Measurements from ENCODE around the gene ZNF253. TPM values are rescaled to one million over a fixed set of nuclear protein-coding genes. Genes with fewer than 3 reads are reported as not detected.

Gene ZNF253
- polyA plus RNA-seq, 2 of the 4 experiments (the other 2 are of a cell fraction): not detected

DNA sequence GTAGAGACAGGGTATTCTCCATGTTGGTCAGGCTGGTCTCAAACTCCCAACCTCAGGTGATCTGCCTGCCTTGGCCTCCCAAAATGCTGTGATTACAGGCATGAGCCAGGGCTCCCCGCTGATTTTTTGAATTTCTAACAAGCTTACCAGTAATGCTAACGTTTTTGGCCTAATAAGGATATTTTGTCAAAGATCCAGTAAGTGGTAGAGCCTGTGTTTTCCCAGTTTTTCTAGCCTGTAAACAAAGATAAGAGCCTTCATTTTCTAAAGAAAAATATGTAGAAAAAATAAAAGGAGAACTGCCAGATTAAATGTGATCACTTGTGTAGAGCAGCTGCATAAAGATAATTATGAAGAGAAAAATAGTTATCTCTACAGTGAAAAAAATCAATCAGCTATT lies 72.8 kb downstream of the ZNF253 start:
- Histone ChIP-seq H3K4me2 (no peak overlapping the region), H3K4me1 (no peaks in the 10 kb centered on the region), H3K4me3 (no peak overlapping the region), H3K9me3 (peaks cover 4% of the 10 kb centered on the region; the same call in 1 of the 3 replicates), H3K27ac (no peak overlapping the region)
- ChIA-PET CTCF (no interaction called here), POLR2A (no interaction called here)
- TF ChIP-seq, protein P1, sequence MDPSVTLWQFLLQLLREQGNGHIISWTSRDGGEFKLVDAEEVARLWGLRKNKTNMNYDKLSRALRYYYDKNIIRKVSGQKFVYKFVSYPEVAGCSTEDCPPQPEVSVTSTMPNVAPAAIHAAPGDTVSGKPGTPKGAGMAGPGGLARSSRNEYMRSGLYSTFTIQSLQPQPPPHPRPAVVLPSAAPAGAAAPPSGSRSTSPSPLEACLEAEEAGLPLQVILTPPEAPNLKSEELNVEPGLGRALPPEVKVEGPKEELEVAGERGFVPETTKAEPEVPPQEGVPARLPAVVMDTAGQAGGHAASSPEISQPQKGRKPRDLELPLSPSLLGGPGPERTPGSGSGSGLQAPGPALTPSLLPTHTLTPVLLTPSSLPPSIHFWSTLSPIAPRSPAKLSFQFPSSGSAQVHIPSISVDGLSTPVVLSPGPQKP (IDR thresholded peaks at IDR 0.05; ENCODE audit: low read depth, low read length): no peak
- no peak for TF ChIP-seq KDM1A (IDR thresholded peaks at IDR 0.05; ENCODE audit: low read depth)
- no peak for TF ChIP-seq MYC (IDR thresholded peaks at IDR 0.05; ENCODE audit: borderline replicate concordance, low read length)
- TF ChIP-seq HDAC2 (IDR thresholded peaks at IDR 0.05): no peak
- no peak for TF ChIP-seq CHD4 (IDR thresholded peaks at IDR 0.05; ENCODE audit: borderline replicate concordance)
- no peak for TF ChIP-seq POLR2AphosphoS2 (conservative IDR thresholded peaks at IDR 0.05; ENCODE audit: low read length)
- no peak for TF ChIP-seq HOXB5 (CRISPR knock-in tag; IDR thresholded peaks at IDR 0.05)
- no peak for TF ChIP-seq NR3C1 (IDR thresholded peaks at IDR 0.05)
- no peak for TF ChIP-seq SREBF2 (IDR thresholded peaks at IDR 0.05)
- TF ChIP-seq MAFK (IDR thresholded peaks at IDR 0.05; ENCODE audit: partially characterized antibody): no peak
- no peak for TF ChIP-seq SMC3 (IDR thresholded peaks at IDR 0.05)
- FAIRE-seq: no peak
- ATAC-seq: no peak
- DNase-seq (ENCODE audit: low read depth in 1 of 2, low spot score in 1 of 2): no peak
- WGBS (ENCODE audit: missing lambda C conversion rate): 9% methylated on average over 2 of the region's 2 CpGs

- CTCF ChIA-PET: no interaction called here
- POLR2A ChIA-PET: no interaction called here
- TF ChIP-seq HEYL (CRISPR knock-in tag; IDR thresholded peaks at IDR 0.05) (no peak), ZFP36 (IDR thresholded peaks at IDR 0.05; ENCODE audit: borderline replicate concordance, partially characterized antibody) (no peak), NFE2L2 (conservative IDR thresholded peaks at IDR 0.05; ENCODE audit: low read length) (no peak), FOSB (CRISPR knock-in tag; IDR thresholded peaks at IDR 0.05) (no peak), FOXS1 (CRISPR knock-in tag; IDR thresholded peaks at IDR 0.05) (no peak), CHD2 (IDR thresholded peaks at IDR 0.05; ENCODE audit: low read length, partially characterized antibody) (no peak), ESRRA (IDR thresholded peaks at IDR 0.05; ENCODE audit: borderline replicate concordance, low read length) (no peak), GATA3 (IDR thresholded peaks at IDR 0.05; ENCODE audit: borderline replicate concordance) (no peak), CBX2 (IDR thresholded peaks at IDR 0.05; ENCODE audit: borderline replicate concordance, low read depth) (no peak), JUNB (IDR thresholded peaks at IDR 0.05) (no peak), TFCP2L1 (CRISPR knock-in tag; IDR thresholded peaks at IDR 0.05) (no peak), RFX5 (IDR thresholded peaks at IDR 0.05) (no peak)
- TF ChIP-seq, protein P2, sequence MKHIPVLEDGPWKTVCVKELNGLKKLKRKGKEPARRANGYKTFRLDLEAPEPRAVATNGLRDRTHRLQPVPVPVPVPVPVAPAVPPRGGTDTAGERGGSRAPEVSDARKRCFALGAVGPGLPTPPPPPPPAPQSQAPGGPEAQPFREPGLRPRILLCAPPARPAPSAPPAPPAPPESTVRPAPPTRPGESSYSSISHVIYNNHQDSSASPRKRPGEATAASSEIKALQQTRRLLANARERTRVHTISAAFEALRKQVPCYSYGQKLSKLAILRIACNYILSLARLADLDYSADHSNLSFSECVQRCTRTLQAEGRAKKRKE (CRISPR knock-in tag; IDR thresholded peaks at IDR 0.05; ENCODE audit: low read depth): no peak
- TF ChIP-seq, protein P3, sequence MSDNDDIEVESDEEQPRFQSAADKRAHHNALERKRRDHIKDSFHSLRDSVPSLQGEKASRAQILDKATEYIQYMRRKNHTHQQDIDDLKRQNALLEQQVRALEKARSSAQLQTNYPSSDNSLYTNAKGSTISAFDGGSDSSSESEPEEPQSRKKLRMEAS (IDR thresholded peaks at IDR 0.05): no peak
- TF ChIP-seq, protein P4, sequence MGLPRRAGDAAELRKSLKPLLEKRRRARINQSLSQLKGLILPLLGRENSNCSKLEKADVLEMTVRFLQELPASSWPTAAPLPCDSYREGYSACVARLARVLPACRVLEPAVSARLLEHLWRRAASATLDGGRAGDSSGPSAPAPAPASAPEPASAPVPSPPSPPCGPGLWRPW (IDR thresholded peaks at IDR 0.05): no peak
- TF ChIP-seq, protein P5, sequence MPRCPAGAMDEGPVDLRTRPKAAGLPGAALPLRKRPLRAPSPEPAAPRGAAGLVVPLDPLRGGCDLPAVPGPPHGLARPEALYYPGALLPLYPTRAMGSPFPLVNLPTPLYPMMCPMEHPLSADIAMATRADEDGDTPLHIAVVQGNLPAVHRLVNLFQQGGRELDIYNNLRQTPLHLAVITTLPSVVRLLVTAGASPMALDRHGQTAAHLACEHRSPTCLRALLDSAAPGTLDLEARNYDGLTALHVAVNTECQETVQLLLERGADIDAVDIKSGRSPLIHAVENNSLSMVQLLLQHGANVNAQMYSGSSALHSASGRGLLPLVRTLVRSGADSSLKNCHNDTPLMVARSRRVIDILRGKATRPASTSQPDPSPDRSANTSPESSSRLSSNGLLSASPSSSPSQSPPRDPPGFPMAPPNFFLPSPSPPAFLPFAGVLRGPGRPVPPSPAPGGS (IDR thresholded peaks at IDR 0.05): no peak
Measured at GRCh38 chr19:19943848-19944582, 78.3 kb downstream of the ZNF253 start.

More at GRCh38 chr19:19943848-19944582, 78.3 kb downstream of the ZNF253 start:
- 25% methylated on average over 8 of the region's 8 CpGs for WGBS (ENCODE audit: missing lambda C conversion rate)
- Histone ChIP-seq H3K4me1 (no peaks in the 10 kb centered on the region), H3K4me3 (no peak overlapping the region), H3K4me2 (no peak overlapping the region), H3K9me3 (no peaks in the 10 kb centered on the region), H3K27ac (no peak overlapping the region)
- ATAC-seq (no peak), DNase-seq (ENCODE audit: low read depth in 1 of 2, low spot score in 1 of 2) (no peak), FAIRE-seq (no peak)

Other genes with a start within 250 kb of the ZNF253 start
- gene PBX4, start 247.2 kb upstream of the ZNF253 start, polyA plus RNA-seq (2011; rRNA removed): 0.41 and 0.70 TPM in 2 replicates
- 0.90 to 1.6 TPM (median 1.4 TPM) in 3 replicates for gene PBX4, start 247.2 kb upstream of the ZNF253 start, polyA plus RNA-seq (2017; fragmentation: RNase III; extraction: RNeasy Plus Mini Kit Qiagen cat#74134 plus additional on column Dnase treatment)
- 1.5 and 2.2 TPM in 2 replicates for gene LPAR2, start 237.7 kb upstream of the ZNF253 start, polyA plus RNA-seq (2011; rRNA removed)
- gene LPAR2, start 237.7 kb upstream of the ZNF253 start, polyA plus RNA-seq (2017; fragmentation: RNase III; extraction: RNeasy Plus Mini Kit Qiagen cat#74134 plus additional on column Dnase treatment): 3.8 to 5.2 TPM (median 4.4 TPM) in 3 replicates
- 1.4 and 1.5 TPM in 2 replicates for gene GMIP, start 222.2 kb upstream of the ZNF253 start, polyA plus RNA-seq (2011; rRNA removed)
- gene GMIP, start 222.2 kb upstream of the ZNF253 start, polyA plus RNA-seq (2017; fragmentation: RNase III; extraction: RNeasy Plus Mini Kit Qiagen cat#74134 plus additional on column Dnase treatment): 4.1 to 5.1 TPM (median 4.3 TPM) in 3 replicates
- gene ATP13A1, start 202.2 kb upstream of the ZNF253 start, polyA plus RNA-seq (2011; rRNA removed): 10.8 and 13.7 TPM in 2 replicates
- 24.6 to 30.1 TPM (median 29.9 TPM) in 3 replicates for gene ATP13A1, start 202.2 kb upstream of the ZNF253 start, polyA plus RNA-seq (2017; fragmentation: RNase III; extraction: RNeasy Plus Mini Kit Qiagen cat#74134 plus additional on column Dnase treatment)
- 5.8 and 7.4 TPM in 2 replicates for gene ZNF101, start 197.0 kb upstream of the ZNF253 start, polyA plus RNA-seq (2011; rRNA removed)
- gene ZNF101, start 197.0 kb upstream of the ZNF253 start, polyA plus RNA-seq (2017; fragmentation: RNase III; extraction: RNeasy Plus Mini Kit Qiagen cat#74134 plus additional on column Dnase treatment): 4.1 to 5.2 TPM (median 4.9 TPM) in 3 replicates
- gene ZNF14, start 132.8 kb upstream of the ZNF253 start, polyA plus RNA-seq (2011; rRNA removed): 2.8 and 2.9 TPM in 2 replicates
- gene ZNF14, start 132.8 kb upstream of the ZNF253 start, polyA plus RNA-seq (2017; fragmentation: RNase III; extraction: RNeasy Plus Mini Kit Qiagen cat#74134 plus additional on column Dnase treatment): 1.6 to 1.8 TPM (median 1.6 TPM) in 3 replicates
- 0.37 and 0.53 TPM in 2 replicates for gene ZNF506, start 44.1 kb upstream of the ZNF253 start, polyA plus RNA-seq (2011; rRNA removed)
- gene ZNF506, start 44.1 kb upstream of the ZNF253 start, polyA plus RNA-seq (2017; fragmentation: RNase III; extraction: RNeasy Plus Mini Kit Qiagen cat#74134 plus additional on column Dnase treatment): 0.10 to 0.33 TPM (median 0.32 TPM) in 3 replicates
- not detected in 2 replicates for gene ZNF93, start 35.1 kb downstream of the ZNF253 start, polyA plus RNA-seq (2011; rRNA removed)
- gene ZNF93, start 35.1 kb downstream of the ZNF253 start, polyA plus RNA-seq (2017; fragmentation: RNase III; extraction: RNeasy Plus Mini Kit Qiagen cat#74134 plus additional on column Dnase treatment): not detected in 3 replicates
- not detected in 2 replicates for gene ZNF682, start 173.6 kb downstream of the ZNF253 start, polyA plus RNA-seq (2011; rRNA removed)
- gene ZNF682, start 173.6 kb downstream of the ZNF253 start, polyA plus RNA-seq (2017; fragmentation: RNase III; extraction: RNeasy Plus Mini Kit Qiagen cat#74134 plus additional on column Dnase treatment): not detected in 3 replicates
- not detected in 2 replicates for gene ZNF90, start 212.1 kb downstream of the ZNF253 start, polyA plus RNA-seq (2011; rRNA removed)
- gene ZNF90, start 212.1 kb downstream of the ZNF253 start, polyA plus RNA-seq (2017; fragmentation: RNase III; extraction: RNeasy Plus Mini Kit Qiagen cat#74134 plus additional on column Dnase treatment): not detected in 3 replicates

Data from A549 (cell line).